HepG2 (cell line): Measurements from ENCODE around the gene UROS. TPM values are rescaled to one million over a fixed set of nuclear protein-coding genes. Genes with fewer than 3 reads are reported as not detected.
A peak's percentile ranks its signal among the peaks of the same experiment; 100 is the strongest.

Experiments
- ATAC-seq: fragments of 200-7000 bp; cut with Tn5 transposase; 3 replicates; pipeline ENCODE4 v1.9.1; 2020; ENCODE audit warnings: mild to moderate bottlenecking, moderate library complexity
- BruUV-seq: library from RNA; stranded (reverse); fragments of 400-500 nt; replicated peaks from 2 replicates; lab custom pipeline; 2021; lab: Mats Ljungman, UMichigan
- CTCF ChIA-PET: fragments of 300-600 bp; formaldehyde crosslinking; extraction: SDS; loops from one replicate; lab custom pipeline; 2021; ENCODE audit warnings: low total read pairs, inconsistent platforms, low intra/inter-chr PET ratio; lab: Yijun Ruan, JAX
- POLR2A ChIA-PET: fragments of 350-600 bp; sonication (Branson Sonifier 250); formaldehyde crosslinking; loops from one replicate; lab custom pipeline; 2020; ENCODE audit warnings: antibody characterized with exemption, inconsistent platforms; lab: Yijun Ruan, JAX
- DNase-seq: peaks from one replicate; pipeline ENCODE4 v3.0.0-alpha.2; 2015; ENCODE audit warnings: low spot score
- FAIRE-seq: peaks from 3 replicates; lab custom pipeline; 2011; peaks lifted over from hg19 to GRCh38; lab: Jason Lieb, UNC
- H2AFZ ChIP-seq: one replicate; pipeline ENCODE4 v1.6.1; 2011; ENCODE audit warnings: low read length, inconsistent platforms
- H3K27ac ChIP-seq: fragments of 300-600 bp; 3 replicates; pipeline ENCODE4 v1.8.0; 2011; ENCODE audit warnings: mixed run types, mild to moderate bottlenecking, mixed read lengths, low read length, inconsistent platforms; ENCODE audit not compliant: insufficient read depth; ENCODE audit errors: extremely low read length
- H3K27me3 ChIP-seq, 2 experiments: fragments of 200-600 bp in 1 of 2; 2 replicates in 1 of 2; 3 replicates in 1 of 2; pipeline versions ENCODE4 v1.6.0 to v1.8.0; 2011; ENCODE audit warnings: low read length in 2 of 2, mild to moderate bottlenecking in 2 of 2, moderate library complexity in 2 of 2, inconsistent platforms in 1 of 2; ENCODE audit not compliant: insufficient read depth in 2 of 2, control insufficient read depth in 1 of 2
- H3K36me3 ChIP-seq, 2 experiments: fragments of 200-600 bp in 1 of 2; replicated peaks in 1 of 2; 2 replicates in 1 of 2; 3 replicates in 1 of 2; pipeline versions ENCODE4 v1.5.1 to v1.8.0; 2011; ENCODE audit warnings: low read length in 2 of 2, inconsistent platforms in 1 of 2; ENCODE audit not compliant: insufficient read depth in 2 of 2, control insufficient read depth in 1 of 2
- H3K4me1 ChIP-seq: 2 replicates; pipeline ENCODE4 v1.5.1; 2012; ENCODE audit warnings: low read length, inconsistent platforms; ENCODE audit not compliant: insufficient read depth
- H3K4me2 ChIP-seq: 2 replicates; pipeline ENCODE4 v1.6.0; 2011; ENCODE audit warnings: low read depth, low read length, inconsistent platforms
- H3K4me3 ChIP-seq, 3 experiments: fragments of 200-600 bp in 1 of 3; sonication (generic), shearing (Covaris generic) in 1 of 3; replicated peaks in 1 of 3; 2 replicates each; pipeline ENCODE4 v1.5.1; 2011 to 2016; ENCODE audit warnings: low read length in 3 of 3, inconsistent platforms in 2 of 3, low read depth in 2 of 3, mild to moderate bottlenecking in 2 of 3, control low read depth in 1 of 3, mixed read lengths in 1 of 3; ENCODE audit not compliant: insufficient read depth in 1 of 3
- H3K79me2 ChIP-seq: one replicate; pipeline ENCODE4 v1.6.1; 2011; ENCODE audit warnings: low read length, inconsistent platforms; ENCODE audit not compliant: insufficient read depth
- H3K9ac ChIP-seq: 2 replicates; pipeline ENCODE4 v1.6.0; 2011; ENCODE audit warnings: mild to moderate bottlenecking, low read depth, low read length, inconsistent platforms; ENCODE audit not compliant: insufficient read depth
- H3K9me3 ChIP-seq: 2 replicates; pipeline ENCODE4 v1.5.1; 2012; ENCODE audit warnings: mild to moderate bottlenecking, low read length
- H4K20me1 ChIP-seq: 2 replicates; pipeline ENCODE4 v1.6.0; 2011; ENCODE audit warnings: inconsistent platforms, mild to moderate bottlenecking, low read length, moderate library complexity; ENCODE audit not compliant: insufficient read depth
- RAD21 ChIP-seq: fragments of 450-650 bp; formaldehyde crosslinking; IDR thresholded peaks from 2 replicates; pipeline ENCODE4 v1.5.0; 2020; ENCODE audit warnings: mild to moderate bottlenecking
- STAG1 ChIP-seq: sonication (generic); formaldehyde crosslinking; IDR thresholded peaks from 2 replicates; pipeline ENCODE4 v1.4.0; 2020; ENCODE audit warnings: missing genetic modification reagents
- ZNF160 ChIP-seq: sonication (generic); formaldehyde crosslinking; IDR thresholded peaks from 2 replicates; pipeline ENCODE4 v1.8.0; 2022; ENCODE audit warnings: mild to moderate bottlenecking, inconsistent platforms, missing genetic modification reagents
- ZNF878 ChIP-seq: sonication (generic); formaldehyde crosslinking; IDR thresholded peaks from 2 replicates; pipeline ENCODE4 v1.8.1; 2023; ENCODE audit warnings: mild to moderate bottlenecking, missing genetic modification reagents, moderate library complexity
- ZZZ3 ChIP-seq: sonication (generic); formaldehyde crosslinking; IDR thresholded peaks from 2 replicates; pipeline ENCODE4 v1.4.0; 2020; ENCODE audit warnings: missing genetic modification reagents, mild to moderate bottlenecking, borderline replicate concordance
- WGBS: methylation state at CpG from one replicate; pipeline ENCODE4 v1.1.6; 2017; ENCODE audit warnings: low lambda C conversion rate; 5-methylcytosine and 5-hydroxymethylcytosine counted together
- in situ Hi-C: cut with HindIII; loops from 2 replicates; pipeline ENCODE4 v1.10.0; 2017; ENCODE audit warnings: low pct_unique_long_range_greater_than_20kb; ENCODE audit not compliant: extremely low pct_ligation_motif_present
- intact Hi-C: fragments of 100-400 bp; cut with micrococcal nuclease; formaldehyde crosslinking; loops from one replicate; pipeline ENCODE4 v1.10.0; 2022; ENCODE audit not compliant: unreplicated experiment
- polyA plus RNA-seq, 8 experiments: library from polyadenylated mRNA; depleted of rRNA in 3 of 8; stranded (reverse) in 7 of 8; unstranded in 1 of 8; fragments of >200 nt; fragmentation: Illumina TruSeq in 4 of 8; extraction: Trizol in 4 of 8; gene quantifications; 2 replicates each; pipeline versions ENCODE4 v1.2.1 to v1.2.3, GENCODE V29; 2011 to 2016; ENCODE audit warnings: low read depth in 4 of 8, missing spikeins in 1 of 8, mixed read lengths in 1 of 8; ENCODE audit not compliant: insufficient read depth in 1 of 8
- total RNA-seq, 5 experiments: library from RNA; depleted of rRNA; stranded (reverse); fragments of >200 nt; fragmentation: Illumina TruSeq; extraction: Trizol; gene quantifications; 2 replicates each; pipeline ENCODE4 v1.2.3, GENCODE V29; 2016; ENCODE audit warnings: low read depth in 1 of 5
- TF ChIP-seq, protein P1 (sequence below): sonication (generic); formaldehyde crosslinking; IDR thresholded peaks from 2 replicates; pipeline ENCODE4 v1.5.0; 2020; ENCODE audit warnings: mild to moderate bottlenecking, missing genetic modification reagents, borderline replicate concordance
- TF ChIP-seq, protein P2 (sequence below): IDR thresholded peaks from 2 replicates; pipeline ENCODE4 v1.6.1; 2012; ENCODE audit warnings: low read length, improper control_type of control experiment
- TF ChIP-seq, protein P3 (sequence below): sonication (generic); formaldehyde crosslinking; conservative IDR thresholded peaks from 2 replicates; pipeline ENCODE4 v1.8.0; 2022; ENCODE audit warnings: mild to moderate bottlenecking, moderate library complexity, missing genetic modification reagents

The UROS gene
- total and polyA plus RNA-seq, 2 of the 13 experiments (the other 11 are each of a cell fraction or from before 2014, with no cell fraction given) = 14.8 to 49.9 TPM

DNA sequence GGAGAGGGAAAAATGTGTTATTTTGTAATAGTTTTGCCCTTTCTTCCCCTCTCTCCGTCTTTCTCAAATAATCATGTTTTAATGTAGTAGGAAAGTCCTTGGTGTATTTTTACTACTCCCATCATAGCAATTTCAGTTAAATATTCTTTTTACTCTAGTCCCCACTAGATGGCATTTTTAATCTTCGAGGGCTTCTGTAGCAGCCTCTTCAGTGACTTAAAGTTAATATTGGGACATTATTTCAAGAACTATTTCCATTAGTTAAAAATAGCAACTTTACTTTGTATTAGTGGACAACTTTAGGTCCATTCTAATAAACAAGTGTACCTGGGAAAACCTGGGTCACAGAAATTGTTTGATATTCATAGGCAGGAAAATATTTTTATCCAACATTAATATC lies 80.6 kb downstream of the UROS start:
- intact Hi-C loops = loop anchor here (10.0 kb wide), 1 partner anchor 82 kb away; the partner anchor contains the start of genes BCCIP and UROS
- H2AFZ ChIP-seq = no peak overlapping the region
- no TSS peak for BruUV-seq
- no peaks in the 10 kb centered on the region for H4K20me1 ChIP-seq
- ATAC-seq (no peak), DNase-seq (peak; percentile 8)
- H3K4me2 ChIP-seq = no peak overlapping the region
- ChIA-PET POLR2A (no interaction called here), CTCF (no interaction called here)
- no peaks in the 10 kb centered on the region for H3K27me3 ChIP-seq
- in situ Hi-C loops = no loop called here
- H3K9me3 ChIP-seq = no peaks in the 10 kb centered on the region
- H3K9ac ChIP-seq = no peak overlapping the region
- no peaks in the 10 kb centered on the region for H3K79me2 ChIP-seq
- peak; percentile 45 for TF ChIP-seq STAG1
- no peak for TF ChIP-seq ZNF878 (CRISPR knock-in tag)
- TF ChIP-seq, all 625 proteins: peak for 1
- WGBS = 81% methylated on average over 2 of the region's 2 CpGs
- H3K27ac ChIP-seq = no peak overlapping the region
- peak; percentile 39 for FAIRE-seq
- no peak overlapping the region for H3K4me3 ChIP-seq
- no peaks in the 10 kb centered on the region for H3K4me1 ChIP-seq
- H3K36me3 ChIP-seq = peaks cover 18 to 72% of the 10 kb centered on the region in 2 experiments

DNA sequence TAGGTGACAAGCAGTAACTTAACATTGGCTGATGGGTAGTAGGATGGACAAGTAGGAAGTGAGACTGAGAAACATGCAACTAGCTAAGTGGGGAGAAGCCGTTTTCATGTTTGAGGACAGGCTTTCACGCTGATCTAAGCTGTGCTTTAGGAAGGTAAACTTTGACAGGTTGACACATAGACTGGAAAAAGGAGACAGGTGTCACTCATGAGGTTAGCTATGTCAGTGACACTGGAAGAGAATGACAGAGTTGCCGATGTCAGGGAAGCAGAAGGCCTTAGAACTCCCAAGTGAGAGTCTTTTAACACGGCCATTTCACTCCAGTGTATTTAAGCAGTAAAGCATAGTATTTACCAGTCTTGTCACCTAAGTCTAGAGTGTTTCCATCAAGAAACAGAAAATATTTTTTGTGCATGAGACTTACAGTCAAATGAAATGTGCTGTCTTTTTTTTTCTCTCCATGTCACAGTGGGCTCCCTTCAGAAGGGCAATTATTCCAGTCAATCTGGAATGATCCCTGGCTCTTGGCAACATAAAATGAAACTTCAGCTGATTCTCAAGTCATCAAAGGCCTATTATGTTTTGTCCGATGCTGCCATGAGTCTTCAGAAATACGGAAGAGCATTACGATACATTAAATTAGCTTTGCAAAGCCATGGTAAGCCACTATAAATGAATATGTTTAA lies 82.9 kb downstream of the UROS start:
- BruUV-seq = no TSS peak
- Histone ChIP-seq H3K79me2 (no peaks in the 10 kb centered on the region), H3K4me3 (no peak overlapping the region), H3K27me3 (no peaks in the 10 kb centered on the region), H3K4me2 (no peak overlapping the region), H4K20me1 (no peaks in the 10 kb centered on the region), H2AFZ (no peak overlapping the region), H3K36me3 (peaks cover 29 to 77% of the 10 kb centered on the region in 2 experiments), H3K27ac (no peak overlapping the region), H3K9me3 (no peaks in the 10 kb centered on the region), H3K4me1 (no peaks in the 10 kb centered on the region), H3K9ac (no peak overlapping the region)
- CTCF ChIA-PET = no interaction called here
- WGBS = 97% methylated on average over 7 of the region's 7 CpGs
- ATAC-seq (no peak), DNase-seq (no peak), FAIRE-seq (no peak)
- in situ Hi-C loops = no loop called here
- intact Hi-C loops = loop anchor here (10.0 kb wide), 1 partner anchor 85 kb away; the partner anchor contains the start of genes BCCIP and UROS
- POLR2A ChIA-PET = no interaction called here
- TF ChIP-seq, protein P1, sequence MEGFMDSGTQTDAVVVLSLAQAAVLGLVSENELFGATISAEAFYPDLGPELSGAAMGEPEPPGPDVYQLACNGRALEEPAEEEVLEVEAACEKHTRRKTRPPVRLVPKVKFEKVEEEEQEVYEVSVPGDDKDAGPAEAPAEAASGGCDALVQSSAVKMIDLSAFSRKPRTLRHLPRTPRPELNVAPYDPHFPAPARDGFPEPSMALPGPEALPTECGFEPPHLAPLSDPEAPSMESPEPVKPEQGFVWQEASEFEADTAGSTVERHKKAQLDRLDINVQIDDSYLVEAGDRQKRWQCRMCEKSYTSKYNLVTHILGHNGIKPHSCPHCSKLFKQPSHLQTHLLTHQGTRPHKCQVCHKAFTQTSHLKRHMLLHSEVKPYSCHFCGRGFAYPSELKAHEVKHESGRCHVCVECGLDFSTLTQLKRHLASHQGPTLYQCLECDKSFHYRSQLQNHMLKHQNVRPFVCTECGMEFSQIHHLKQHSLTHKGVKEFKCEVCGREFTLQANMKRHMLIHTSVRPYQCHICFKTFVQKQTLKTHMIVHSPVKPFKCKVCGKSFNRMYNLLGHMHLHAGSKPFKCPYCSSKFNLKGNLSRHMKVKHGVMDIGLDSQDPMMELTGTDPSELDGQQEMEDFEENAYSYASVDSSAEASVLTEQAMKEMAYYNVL (CRISPR knock-in tag) = no peak
- TF ChIP-seq, protein P2, sequence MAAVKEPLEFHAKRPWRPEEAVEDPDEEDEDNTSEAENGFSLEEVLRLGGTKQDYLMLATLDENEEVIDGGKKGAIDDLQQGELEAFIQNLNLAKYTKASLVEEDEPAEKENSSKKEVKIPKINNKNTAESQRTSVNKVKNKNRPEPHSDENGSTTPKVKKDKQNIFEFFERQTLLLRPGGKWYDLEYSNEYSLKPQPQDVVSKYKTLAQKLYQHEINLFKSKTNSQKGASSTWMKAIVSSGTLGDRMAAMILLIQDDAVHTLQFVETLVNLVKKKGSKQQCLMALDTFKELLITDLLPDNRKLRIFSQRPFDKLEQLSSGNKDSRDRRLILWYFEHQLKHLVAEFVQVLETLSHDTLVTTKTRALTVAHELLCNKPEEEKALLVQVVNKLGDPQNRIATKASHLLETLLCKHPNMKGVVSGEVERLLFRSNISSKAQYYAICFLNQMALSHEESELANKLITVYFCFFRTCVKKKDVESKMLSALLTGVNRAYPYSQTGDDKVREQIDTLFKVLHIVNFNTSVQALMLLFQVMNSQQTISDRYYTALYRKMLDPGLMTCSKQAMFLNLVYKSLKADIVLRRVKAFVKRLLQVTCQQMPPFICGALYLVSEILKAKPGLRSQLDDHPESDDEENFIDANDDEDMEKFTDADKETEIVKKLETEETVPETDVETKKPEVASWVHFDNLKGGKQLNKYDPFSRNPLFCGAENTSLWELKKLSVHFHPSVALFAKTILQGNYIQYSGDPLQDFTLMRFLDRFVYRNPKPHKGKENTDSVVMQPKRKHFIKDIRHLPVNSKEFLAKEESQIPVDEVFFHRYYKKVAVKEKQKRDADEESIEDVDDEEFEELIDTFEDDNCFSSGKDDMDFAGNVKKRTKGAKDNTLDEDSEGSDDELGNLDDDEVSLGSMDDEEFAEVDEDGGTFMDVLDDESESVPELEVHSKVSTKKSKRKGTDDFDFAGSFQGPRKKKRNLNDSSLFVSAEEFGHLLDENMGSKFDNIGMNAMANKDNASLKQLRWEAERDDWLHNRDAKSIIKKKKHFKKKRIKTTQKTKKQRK = no peak
- TF ChIP-seq RAD21 (CRISPR knock-in tag) (no peak), ZNF160 (no peak), ZZZ3 (CRISPR knock-in tag) (no peak)
- TF ChIP-seq, protein P3, sequence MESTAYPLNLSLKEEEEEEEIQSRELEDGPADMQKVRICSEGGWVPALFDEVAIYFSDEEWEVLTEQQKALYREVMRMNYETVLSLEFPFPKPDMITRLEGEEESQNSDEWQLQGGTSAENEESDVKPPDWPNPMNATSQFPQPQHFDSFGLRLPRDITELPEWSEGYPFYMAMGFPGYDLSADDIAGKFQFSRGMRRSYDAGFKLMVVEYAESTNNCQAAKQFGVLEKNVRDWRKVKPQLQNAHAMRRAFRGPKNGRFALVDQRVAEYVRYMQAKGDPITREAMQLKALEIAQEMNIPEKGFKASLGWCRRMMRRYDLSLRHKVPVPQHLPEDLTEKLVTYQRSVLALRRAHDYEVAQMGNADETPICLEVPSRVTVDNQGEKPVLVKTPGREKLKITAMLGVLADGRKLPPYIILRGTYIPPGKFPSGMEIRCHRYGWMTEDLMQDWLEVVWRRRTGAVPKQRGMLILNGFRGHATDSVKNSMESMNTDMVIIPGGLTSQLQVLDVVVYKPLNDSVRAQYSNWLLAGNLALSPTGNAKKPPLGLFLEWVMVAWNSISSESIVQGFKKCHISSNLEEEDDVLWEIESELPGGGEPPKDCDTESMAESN (CRISPR knock-in tag) = no peak
